Measurements from ENCODE around the gene MCCC1. TPM values are rescaled to one million over a fixed set of nuclear protein-coding genes. Genes with fewer than 3 reads are reported as not detected.

The MCCC1 gene
- total and polyA plus RNA-seq, 2 donors (not counting 1 experiment from before 2014, with no cell fraction given) = 12.9 to 36.3 TPM

DNA sequence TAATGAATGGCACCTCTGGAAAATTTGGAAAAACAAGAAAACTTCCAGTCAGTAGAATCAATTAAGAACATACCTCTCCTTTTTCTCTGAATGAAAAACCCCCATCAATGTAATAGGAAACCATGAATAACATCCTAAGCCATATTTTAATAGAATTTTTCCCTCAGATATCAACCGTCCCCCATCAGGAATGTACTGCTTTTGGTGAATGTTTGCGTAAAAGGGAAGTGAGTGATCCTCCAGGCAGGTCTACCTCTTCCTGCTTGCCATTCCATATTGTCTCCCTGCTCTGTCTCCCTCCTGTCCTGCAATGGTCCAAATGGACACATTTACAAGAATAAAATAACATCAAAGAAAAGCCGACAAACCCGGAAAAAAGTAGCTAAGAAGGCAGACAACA lies 32.4 kb upstream of the MCCC1 start:
- Histone ChIP-seq H3K36me3 (replicated peaks in 1 of 2; ENCODE audit: control extremely low read depth in 1 of 2, control insufficient read depth in 1 of 2, extremely low read depth in 1 of 2, insufficient read depth in 2 of 2, low read length in 1 of 2) (no peaks in the 10 kb centered on the region), H3K9me3 (ENCODE audit: control extremely low read depth in 1 of 3, control insufficient read depth in 2 of 3, insufficient read depth in 1 of 3, low read length in 2 of 3) (peaks cover 7 to 17% (median 11%) of the 10 kb centered on the region in 3 donors), H2AFZ (ENCODE audit: insufficient read depth, low read depth, low read length, poor library complexity, severe bottlenecking) (no peak overlapping the region), H3K4me2 (replicated peaks; ENCODE audit: low read depth, low read length, poor library complexity, severe bottlenecking) (no peak overlapping the region), H3K4me3 (ENCODE audit: control extremely low read depth in 1 of 5, extremely low read depth in 1 of 5, insufficient read depth in 1 of 5, low read depth in 2 of 5, low read length in 4 of 5) (no peak overlapping the region), H3K9ac (ENCODE audit: low read length) (no peak overlapping the region), H3K4me1 (ENCODE audit: control insufficient read depth in 2 of 2, insufficient read depth in 2 of 2, low read length in 2 of 2) (no peaks in the 10 kb centered on the region), H3K27me3 (replicated peaks in 1 of 4; ENCODE audit: control extremely low read depth in 1 of 4, control insufficient read depth in 3 of 4, insufficient read depth in 4 of 4, low read length in 3 of 4) (peaks cover 0 to 36% (median 28%) of the 10 kb centered on the region in 4 experiments), H4K20me1 (ENCODE audit: control insufficient read depth, insufficient read depth, low read length, poor library complexity, severe bottlenecking) (no peaks in the 10 kb centered on the region), H3K79me2 (ENCODE audit: control insufficient read depth, insufficient read depth, low read length) (no peaks in the 10 kb centered on the region), H3K27ac (ENCODE audit: low read length in 2 of 2) (no peak overlapping the region)
- H3K9me3 Mint-ChIP-seq (ENCODE audit: insufficient read depth) = peaks cover 4% of the 10 kb centered on the region
- ATAC-seq (ENCODE audit: low read depth) (no peak), DNase-seq (no peak)
- H3K4me1 Mint-ChIP-seq = peaks cover 2% of the 10 kb centered on the region
- no peak overlapping the region for H3K4me3 Mint-ChIP-seq
- H3K27me3 Mint-ChIP-seq = peaks cover 46% of the 10 kb centered on the region
- WGBS (ENCODE audit: insufficient coverage) = no CpG with 5 or more reads among the region's 4 CpGs
- H3K27ac Mint-ChIP-seq = no peak overlapping the region
- POLR2A ChIA-PET = no interaction called here
- intact Hi-C loops (cut with micrococcal nuclease) = no loop called here
- CTCF ChIA-PET = interaction anchor here (1.1 kb wide), 1 partner anchor 9 kb away, joined by 3 read pairs; no protein-coding TSS in a partner anchor
- TF ChIP-seq EZH2 (IDR thresholded peaks at IDR 0.05; ENCODE audit: borderline replicate concordance, insufficient read depth, low read depth, low read length, poor library complexity, severe bottlenecking) = no peak
- TF ChIP-seq, protein P1, sequence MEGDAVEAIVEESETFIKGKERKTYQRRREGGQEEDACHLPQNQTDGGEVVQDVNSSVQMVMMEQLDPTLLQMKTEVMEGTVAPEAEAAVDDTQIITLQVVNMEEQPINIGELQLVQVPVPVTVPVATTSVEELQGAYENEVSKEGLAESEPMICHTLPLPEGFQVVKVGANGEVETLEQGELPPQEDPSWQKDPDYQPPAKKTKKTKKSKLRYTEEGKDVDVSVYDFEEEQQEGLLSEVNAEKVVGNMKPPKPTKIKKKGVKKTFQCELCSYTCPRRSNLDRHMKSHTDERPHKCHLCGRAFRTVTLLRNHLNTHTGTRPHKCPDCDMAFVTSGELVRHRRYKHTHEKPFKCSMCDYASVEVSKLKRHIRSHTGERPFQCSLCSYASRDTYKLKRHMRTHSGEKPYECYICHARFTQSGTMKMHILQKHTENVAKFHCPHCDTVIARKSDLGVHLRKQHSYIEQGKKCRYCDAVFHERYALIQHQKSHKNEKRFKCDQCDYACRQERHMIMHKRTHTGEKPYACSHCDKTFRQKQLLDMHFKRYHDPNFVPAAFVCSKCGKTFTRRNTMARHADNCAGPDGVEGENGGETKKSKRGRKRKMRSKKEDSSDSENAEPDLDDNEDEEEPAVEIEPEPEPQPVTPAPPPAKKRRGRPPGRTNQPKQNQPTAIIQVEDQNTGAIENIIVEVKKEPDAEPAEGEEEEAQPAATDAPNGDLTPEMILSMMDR (IDR thresholded peaks at IDR 0.05) = no peak

DNA sequence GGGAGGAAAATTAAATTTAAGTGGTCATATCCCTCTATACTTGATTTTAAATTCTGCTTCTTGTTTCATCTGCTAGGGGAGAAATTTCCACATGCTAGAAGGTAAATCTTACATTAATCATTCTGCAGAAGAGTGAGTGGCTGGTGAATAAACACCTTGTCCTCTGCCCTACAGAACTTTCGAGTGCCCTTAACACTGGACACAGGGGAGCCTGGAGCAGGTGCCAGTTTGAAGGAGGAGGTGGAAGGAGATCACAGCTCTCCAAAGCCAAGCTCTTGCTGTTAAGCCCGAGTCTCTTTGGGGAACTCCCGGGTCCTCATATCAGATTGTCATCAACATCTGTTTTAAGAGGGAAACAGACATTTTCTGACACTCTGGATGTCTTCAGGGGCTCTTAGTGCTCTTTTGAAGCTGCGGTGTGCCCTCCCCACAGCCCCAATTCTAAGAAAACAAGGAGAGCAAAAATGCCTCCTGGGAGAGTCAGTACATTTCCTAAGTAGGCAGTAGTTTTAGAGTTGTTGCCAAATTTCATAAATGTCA lies 32.0 kb upstream of the MCCC1 start:
- H3K4me1 Mint-ChIP-seq = peaks cover 2% of the 10 kb centered on the region
- H4K20me1 ChIP-seq (ENCODE audit: control insufficient read depth, insufficient read depth, low read length, poor library complexity, severe bottlenecking) = no peaks in the 10 kb centered on the region
- peaks cover 4% of the 10 kb centered on the region for H3K9me3 Mint-ChIP-seq (ENCODE audit: insufficient read depth)
- ChIA-PET CTCF (interaction anchor here (1.1 kb wide), 1 partner anchor 8 kb away, joined by 3 read pairs; no protein-coding TSS in a partner anchor), POLR2A (no interaction called here)
- DNase-seq (no peak), ATAC-seq (ENCODE audit: low read depth) (no peak)
- H3K27ac ChIP-seq (ENCODE audit: low read length in 2 of 2) = no peak overlapping the region
- H3K4me1 ChIP-seq (ENCODE audit: control insufficient read depth in 2 of 2, insufficient read depth in 2 of 2, low read length in 2 of 2) = no peaks in the 10 kb centered on the region
- H2AFZ ChIP-seq (ENCODE audit: insufficient read depth, low read depth, low read length, poor library complexity, severe bottlenecking) = no peak overlapping the region
- H3K27me3 Mint-ChIP-seq = peaks cover 46% of the 10 kb centered on the region
- H3K9me3 ChIP-seq (ENCODE audit: control extremely low read depth in 1 of 3, control insufficient read depth in 2 of 3, insufficient read depth in 1 of 3, low read length in 2 of 3) = peaks cover 7 to 17% (median 11%) of the 10 kb centered on the region in 3 donors
- intact Hi-C loops (cut with micrococcal nuclease) = no loop called here
- no peak overlapping the region for H3K4me3 ChIP-seq (ENCODE audit: control extremely low read depth in 1 of 5, extremely low read depth in 1 of 5, insufficient read depth in 1 of 5, low read depth in 2 of 5, low read length in 4 of 5)
- no peaks in the 10 kb centered on the region for H3K79me2 ChIP-seq (ENCODE audit: control insufficient read depth, insufficient read depth, low read length)
- no peak overlapping the region for H3K9ac ChIP-seq (ENCODE audit: low read length)
- no peak overlapping the region for H3K4me3 Mint-ChIP-seq
- 14% methylated on average over 2 of the region's 4 CpGs for WGBS (ENCODE audit: insufficient coverage)
- no peak overlapping the region for H3K27ac Mint-ChIP-seq
- H3K36me3 ChIP-seq (replicated peaks in 1 of 2; ENCODE audit: control extremely low read depth in 1 of 2, control insufficient read depth in 1 of 2, extremely low read depth in 1 of 2, insufficient read depth in 2 of 2, low read length in 1 of 2) = no peaks in the 10 kb centered on the region
- H3K27me3 ChIP-seq (replicated peaks in 1 of 4; ENCODE audit: control extremely low read depth in 1 of 4, control insufficient read depth in 3 of 4, insufficient read depth in 4 of 4, low read length in 3 of 4) = peaks cover 0 to 34% (median 28%) of the 10 kb centered on the region in 4 experiments
- H3K4me2 ChIP-seq (replicated peaks; ENCODE audit: low read depth, low read length, poor library complexity, severe bottlenecking) = no peak overlapping the region
- TF ChIP-seq, protein P1 (IDR thresholded peaks at IDR 0.05) = no peak
- TF ChIP-seq EZH2 (IDR thresholded peaks at IDR 0.05; ENCODE audit: borderline replicate concordance, insufficient read depth, low read depth, low read length, poor library complexity, severe bottlenecking) = no peak
